Body of pancreas (tissue), 4 donors: ENCODE results near the gene OR5H15.

Experiments
- CTCF ChIP-seq, 7 experiments: fragments of 450-650 bp in 4 of 7; fragments of 200-600 bp in 3 of 7; sonication (generic) in 3 of 7; IDR thresholded peaks; one replicate each; pipeline ENCODE4 v1.5.1; 2016 to 2019; ENCODE audit warnings: antibody characterized with exemption in 7 of 7
- POLR2A ChIP-seq, 3 donors: fragments of 450-650 bp; IDR thresholded peaks; one replicate each; pipeline ENCODE4 v1.6.1; 2016; ENCODE audit warnings: antibody characterized with exemption in 3 of 3, mild to moderate bottlenecking in 2 of 3

- TF ChIP-seq CTCF (IDR thresholded peaks at IDR 0.05) (no peak), POLR2A (IDR thresholded peaks at IDR 0.05) (no peak)
These were observed 29.9 kb upstream of the OR5H15 start for GRCh38 chr3:98136631-98137030.
